ENCODE measurements around the gene SPP2. TPM values are rescaled to one million over a fixed set of nuclear protein-coding genes. Genes with fewer than 3 reads are reported as not detected.
A peak's percentile ranks its signal among the peaks of the same experiment; 100 is the strongest.

SPP2 gene
- total RNA-seq, 1 experiment from 2014 or later = not detected

- H3K9me3 Mint-ChIP-seq (ENCODE audit: unreplicated experiment) = peaks cover 8% of the 10 kb centered on the region
- peaks cover 7% of the 10 kb centered on the region for H3K4me1 Mint-ChIP-seq (ENCODE audit: insufficient read depth, unreplicated experiment)
- H3K4me3 Mint-ChIP-seq (ENCODE audit: unreplicated experiment) = no peak overlapping the region
- intact Hi-C loops (cut with micrococcal nuclease) = no loop called here
- POLR2A ChIA-PET = interaction anchor here (0.6 kb wide), 1 partner anchor 462 kb away, joined by 3 read pairs; no protein-coding TSS in a partner anchor
- no peak overlapping the region for H3K27ac Mint-ChIP-seq (ENCODE audit: low read depth, unreplicated experiment)
- no peaks in the 10 kb centered on the region for H3K27me3 Mint-ChIP-seq (ENCODE audit: insufficient read depth, unreplicated experiment)
- DNase-seq (ENCODE audit: unreplicated experiment) = no peak
- no peaks in the 10 kb centered on the region for H3K36me3 Mint-ChIP-seq (ENCODE audit: insufficient read depth, unreplicated experiment)
- BruUV-seq (replicated peaks) = no TSS peak
- TF ChIP-seq CTCF (IDR thresholded peaks at IDR 0.05; ENCODE audit: unreplicated experiment) = no peak
- CTCF ChIA-PET = no interaction called here
These were observed 17.3 kb upstream of the SPP2 start for GRCh38 chr2:234033174-234033573.

DNA sequence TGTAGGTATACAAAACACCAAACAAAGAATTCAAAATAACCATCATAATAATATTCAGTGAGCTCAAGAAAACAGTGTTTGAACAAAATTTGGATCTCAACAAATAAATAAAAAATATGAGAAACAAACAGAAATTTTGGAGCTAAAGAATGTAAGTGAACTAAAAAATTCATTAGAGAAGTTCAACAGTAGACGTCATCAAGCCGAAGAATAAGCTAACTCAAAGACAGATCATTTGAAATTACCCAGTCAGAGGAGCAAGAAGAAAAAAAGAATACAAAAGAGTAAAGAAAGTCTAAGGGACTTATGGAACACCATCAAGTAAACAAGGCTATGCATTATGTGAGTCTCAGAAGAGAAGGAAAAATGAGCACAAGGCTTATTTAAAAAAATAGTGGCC lies 16.6 kb upstream of the SPP2 start:
- Mint-ChIP-seq H3K4me3 (ENCODE audit: unreplicated experiment) (no peak overlapping the region), H3K4me1 (ENCODE audit: insufficient read depth, unreplicated experiment) (peaks cover 7% of the 10 kb centered on the region), H3K27ac (ENCODE audit: low read depth, unreplicated experiment) (no peak overlapping the region), H3K9me3 (ENCODE audit: unreplicated experiment) (peaks cover 8% of the 10 kb centered on the region), H3K27me3 (ENCODE audit: insufficient read depth, unreplicated experiment) (no peaks in the 10 kb centered on the region), H3K36me3 (ENCODE audit: insufficient read depth, unreplicated experiment) (no peaks in the 10 kb centered on the region)
- no TSS peak for BruUV-seq (replicated peaks)
- ChIA-PET POLR2A (interaction anchor here (0.6 kb wide), 1 partner anchor 134 kb away, joined by 3 read pairs; no protein-coding TSS in a partner anchor), CTCF (no interaction called here)
- no peak for TF ChIP-seq CTCF (IDR thresholded peaks at IDR 0.05; ENCODE audit: unreplicated experiment)
- no peak for DNase-seq (ENCODE audit: unreplicated experiment)
- intact Hi-C loops (cut with micrococcal nuclease) = no loop called here

DNA sequence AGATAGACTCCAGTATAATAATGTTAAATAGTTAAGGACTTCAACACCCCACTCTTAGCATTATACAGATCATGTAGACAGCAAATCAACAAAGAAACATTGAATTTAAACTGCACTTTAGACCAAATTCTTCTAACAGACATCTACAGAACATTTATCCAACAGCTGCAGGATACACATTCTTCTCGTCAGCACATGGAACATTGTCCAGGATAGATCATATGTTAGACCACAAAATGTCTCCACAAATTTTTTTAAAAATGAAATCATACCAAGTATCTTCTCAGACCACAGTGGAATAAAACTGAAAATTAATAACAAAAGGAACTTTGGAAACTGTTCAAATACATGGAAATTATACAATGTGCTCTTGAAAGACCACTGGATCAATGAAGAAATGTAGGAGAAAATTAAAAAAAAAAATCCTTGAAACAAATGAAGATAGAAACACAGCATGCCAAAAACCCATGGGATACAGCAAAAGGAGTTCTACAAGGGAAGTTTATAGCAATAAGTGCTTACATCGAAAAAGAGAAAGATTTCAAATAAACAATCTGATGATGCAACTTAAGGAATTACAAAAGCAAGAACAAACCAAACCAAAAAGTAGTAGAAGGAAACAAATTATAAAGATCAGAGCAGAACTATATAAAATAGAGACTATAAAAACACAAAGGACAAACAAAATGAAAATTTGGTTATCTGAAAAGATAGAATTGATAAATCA lies 12.3 kb upstream of the SPP2 start:
- BruUV-seq (replicated peaks) = no TSS peak
- Mint-ChIP-seq H3K4me3 (ENCODE audit: unreplicated experiment) (no peak overlapping the region), H3K27me3 (ENCODE audit: insufficient read depth, unreplicated experiment) (no peaks in the 10 kb centered on the region), H3K9me3 (ENCODE audit: unreplicated experiment) (peaks cover 8% of the 10 kb centered on the region), H3K27ac (ENCODE audit: low read depth, unreplicated experiment) (no peak overlapping the region), H3K4me1 (ENCODE audit: insufficient read depth, unreplicated experiment) (no peaks in the 10 kb centered on the region), H3K36me3 (ENCODE audit: insufficient read depth, unreplicated experiment) (no peaks in the 10 kb centered on the region)
- no peak for TF ChIP-seq CTCF (IDR thresholded peaks at IDR 0.05; ENCODE audit: unreplicated experiment)
- DNase-seq (ENCODE audit: unreplicated experiment) = no peak
- CTCF ChIA-PET = interaction anchor here (0.6 kb wide), 1 partner anchor 1075 kb away, joined by 3 read pairs; no protein-coding TSS in a partner anchor
- POLR2A ChIA-PET = no interaction called here
- intact Hi-C loops (cut with micrococcal nuclease) = no loop called here

DNA sequence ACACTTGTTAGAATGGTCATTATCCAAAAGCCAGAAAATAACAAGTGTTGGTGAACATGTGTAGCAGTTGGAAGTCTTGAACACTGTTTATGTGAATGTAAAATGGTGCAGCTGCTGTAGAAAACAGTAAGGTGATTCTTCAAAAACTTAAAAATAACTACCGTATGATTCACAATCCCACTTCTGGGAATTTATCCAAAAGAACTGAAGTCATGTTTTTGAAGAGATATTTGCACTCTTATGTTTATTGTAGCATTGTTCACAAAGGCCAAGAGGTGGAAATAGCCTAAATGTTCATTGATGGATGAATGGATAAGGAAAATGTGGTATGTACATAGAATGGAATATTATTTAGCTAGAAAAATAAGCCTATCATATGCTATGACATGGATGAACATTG lies 6.3 kb upstream of the SPP2 start:
- Mint-ChIP-seq H3K4me1 (ENCODE audit: insufficient read depth, unreplicated experiment) (peaks cover 18% of the 10 kb centered on the region), H3K36me3 (ENCODE audit: insufficient read depth, unreplicated experiment) (no peaks in the 10 kb centered on the region), H3K4me3 (ENCODE audit: unreplicated experiment) (no peak overlapping the region), H3K9me3 (ENCODE audit: unreplicated experiment) (peaks cover 15% of the 10 kb centered on the region), H3K27me3 (ENCODE audit: insufficient read depth, unreplicated experiment) (no peaks in the 10 kb centered on the region), H3K27ac (ENCODE audit: low read depth, unreplicated experiment) (peak overlapping the region; percentile 39)
- DNase-seq (ENCODE audit: unreplicated experiment) = peak; percentile 66
- intact Hi-C loops (cut with micrococcal nuclease) = no loop called here
- POLR2A ChIA-PET = no interaction called here
- no peak for TF ChIP-seq CTCF (IDR thresholded peaks at IDR 0.05; ENCODE audit: unreplicated experiment)
- no TSS peak for BruUV-seq (replicated peaks)
- CTCF ChIA-PET = no interaction called here

Data from MCF 10A (cell line).